GM21381 (cell line): ENCODE results near the gene CCDC3.
"Not testable (repeated sequence)": the region's sequence is repeated elsewhere in the genome, so short reads cannot be mapped to it uniquely, and the experiment has no call there.

Experiments used
- ATAC-seq: cut with Tn5 transposase; IDR thresholded peaks from one replicate; pipeline ENCODE4 v1.9.1; 2021; ENCODE audit warnings: mild to moderate bottlenecking, moderate library complexity; ENCODE audit not compliant: unreplicated experiment

The CCDC3 gene

GRCh38 chr10:13001887-13002212, 337 bp upstream of the CCDC3 start:
- no peak for ATAC-seq

DNA sequence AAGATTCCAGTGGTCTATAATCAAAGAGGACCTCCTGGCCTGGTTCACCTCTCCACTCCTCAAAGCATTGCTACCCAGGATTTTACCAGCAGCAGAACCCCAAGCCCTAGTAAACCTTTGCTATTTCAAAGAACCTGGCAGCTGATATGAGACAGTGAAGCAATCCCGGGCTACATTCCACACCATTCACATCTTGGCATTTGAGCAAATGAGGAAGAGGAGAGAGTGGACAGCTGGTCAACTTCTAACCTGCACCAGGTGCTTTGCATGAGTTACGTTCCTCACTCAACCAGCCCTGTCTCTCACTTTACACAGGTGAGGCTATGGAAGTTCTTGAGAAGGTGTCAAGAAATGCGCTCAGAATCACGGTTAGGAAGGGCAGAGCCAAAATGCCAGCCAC, 1.1 kb downstream of the CCDC3 start:
- ATAC-seq = no peak

- ATAC-seq = no peak
Observed at GRCh38 chr10:12999849-13000248, 1.7 kb downstream of the CCDC3 start.

GRCh38 chr10:12995425-12995861, 6.1 kb downstream of the CCDC3 start:
- no peak for ATAC-seq

DNA sequence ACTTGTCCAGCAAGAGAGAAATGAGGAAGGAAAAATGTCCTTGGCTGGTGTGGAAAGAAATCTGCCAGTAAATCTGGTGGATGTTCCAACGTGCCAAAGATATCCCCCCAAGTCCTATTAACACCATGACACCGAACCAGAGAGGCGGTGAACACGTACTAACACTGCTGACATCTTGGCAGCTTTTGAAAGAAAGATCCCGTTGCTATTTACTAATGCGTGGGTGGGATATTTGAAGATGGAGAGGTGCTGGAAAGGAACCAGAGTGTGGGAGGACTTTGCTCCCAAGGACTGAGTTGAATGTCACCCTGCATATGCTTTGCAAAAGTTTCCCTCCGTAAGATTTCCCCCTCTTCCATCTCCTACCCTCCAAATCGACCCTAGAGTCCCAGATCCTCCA, 7.9 kb downstream of the CCDC3 start:
- no peak for ATAC-seq

- ATAC-seq = no peak
Observed at GRCh38 chr10:12985347-12985746, 16.2 kb downstream of the CCDC3 start.

DNA sequence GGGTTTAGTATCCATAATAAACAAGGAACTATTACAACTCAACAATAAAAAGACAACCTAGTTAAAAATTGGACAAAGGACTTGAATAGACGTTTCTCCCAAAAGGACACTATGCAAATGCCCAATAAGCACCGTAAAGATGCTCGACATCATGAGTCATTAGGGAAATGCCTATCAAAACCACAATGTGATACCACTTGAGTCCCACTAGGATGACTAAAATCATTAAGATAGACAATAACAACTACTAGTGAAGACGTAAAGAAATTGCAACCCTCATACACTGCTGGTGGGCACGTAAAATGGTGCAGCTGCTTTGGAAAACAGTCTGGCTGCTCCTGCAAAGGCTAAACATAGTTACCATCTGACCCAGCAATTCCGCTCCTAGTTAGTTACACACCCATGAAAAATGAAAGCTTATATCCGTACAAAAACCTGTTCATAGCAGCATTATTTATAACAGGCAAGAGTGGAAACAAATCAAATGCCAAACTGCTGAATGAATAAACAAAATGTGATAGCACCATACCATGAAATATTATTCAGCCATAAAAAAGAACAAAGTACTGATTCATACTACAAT, 17.3 kb downstream of the CCDC3 start:
- no peak for ATAC-seq

- ATAC-seq = not testable (repeated sequence)
Observed at GRCh38 chr10:12983568-12983967, 17.9 kb downstream of the CCDC3 start.

- no peak for ATAC-seq
Observed at GRCh38 chr10:12981570-12981969, 19.9 kb downstream of the CCDC3 start.

DNA sequence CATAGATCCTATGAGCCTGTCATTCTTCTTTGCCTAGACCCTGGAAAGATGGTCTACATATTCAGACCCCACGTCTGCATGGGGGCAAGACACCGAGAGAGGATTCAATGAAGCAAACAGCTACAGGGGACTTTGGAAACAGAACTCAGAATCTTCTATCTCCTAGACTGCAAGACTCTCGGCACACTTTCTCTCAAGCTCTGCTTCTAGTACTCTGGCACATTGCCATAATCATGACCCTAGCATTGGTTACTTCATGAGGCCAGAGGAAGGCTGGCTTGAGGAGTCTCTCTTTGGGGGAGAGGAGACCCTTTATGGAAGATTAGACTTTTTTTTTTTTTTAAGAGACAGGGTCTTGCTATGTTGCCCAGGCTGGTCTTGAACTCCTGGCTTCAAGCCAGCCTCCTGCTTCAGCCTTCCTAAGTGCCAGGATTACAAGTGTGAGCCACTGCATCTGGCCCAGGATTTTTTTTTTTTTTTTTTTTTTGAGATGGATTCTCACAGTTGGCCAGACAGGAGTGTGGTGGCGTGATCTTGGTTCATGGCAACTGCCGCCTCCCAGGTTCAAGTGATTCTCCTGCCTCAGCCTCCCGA, 20.7 kb downstream of the CCDC3 start:
- no peak for ATAC-seq

- ATAC-seq = no peak
Observed at GRCh38 chr10:12980102-12980661, 21.3 kb downstream of the CCDC3 start.

DNA sequence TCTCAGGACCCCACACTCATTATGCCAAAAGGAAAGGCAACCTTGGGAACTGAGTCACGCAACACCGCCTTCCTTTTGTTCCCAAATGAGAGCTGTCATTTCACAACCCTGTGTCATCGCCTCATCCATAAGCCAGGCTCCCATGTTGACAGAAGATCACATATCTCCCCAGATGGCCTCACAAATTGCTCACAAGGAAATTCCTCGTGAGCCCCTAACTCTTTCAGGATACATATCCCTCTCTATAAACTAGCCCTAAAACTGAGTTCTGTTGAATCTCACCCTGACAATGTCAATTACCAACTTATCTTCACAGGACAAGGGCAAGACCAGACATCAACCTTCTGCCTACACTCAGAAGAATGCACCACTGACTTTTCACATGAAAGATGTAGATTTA, 22.6 kb downstream of the CCDC3 start:
- no peak for ATAC-seq

GRCh38 chr10:12975906-12976305, 25.6 kb downstream of the CCDC3 start:
- no peak for ATAC-seq

- no peak for ATAC-seq
Observed at GRCh38 chr10:12975266-12975665, 26.2 kb downstream of the CCDC3 start.

GRCh38 chr10:12974491-12975199, 26.9 kb downstream of the CCDC3 start:
- ATAC-seq = no peak

- no peak for ATAC-seq
Observed at GRCh38 chr10:12974078-12974477, 27.4 kb downstream of the CCDC3 start.

DNA sequence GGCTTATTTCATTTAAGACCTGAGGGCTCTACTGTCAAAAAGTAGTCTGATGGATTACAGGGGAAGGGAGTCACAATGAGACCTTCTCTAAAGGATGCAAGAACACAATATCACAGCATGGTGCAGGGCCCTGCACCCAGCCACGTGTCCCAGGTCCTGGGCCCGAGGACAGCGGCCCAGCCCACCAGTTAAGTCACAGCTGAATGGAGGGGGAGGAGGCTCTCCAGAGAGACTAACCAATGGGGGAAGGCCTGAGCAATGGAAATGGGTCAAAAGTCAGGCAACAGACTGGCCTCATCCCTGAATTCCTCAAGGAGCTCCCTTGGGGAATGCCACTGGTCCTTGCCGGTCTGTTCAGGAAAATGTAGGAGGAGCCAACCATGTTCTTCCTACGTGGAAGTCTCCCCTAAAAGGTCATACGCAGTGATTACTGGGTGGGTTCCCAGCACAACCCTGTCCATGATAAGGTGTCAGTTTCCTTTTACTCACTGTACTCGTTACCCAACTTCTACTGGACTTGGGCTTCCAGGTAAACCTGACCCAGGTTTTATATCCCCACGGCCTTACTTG, 28.3 kb downstream of the CCDC3 start:
- no peak for ATAC-seq

DNA sequence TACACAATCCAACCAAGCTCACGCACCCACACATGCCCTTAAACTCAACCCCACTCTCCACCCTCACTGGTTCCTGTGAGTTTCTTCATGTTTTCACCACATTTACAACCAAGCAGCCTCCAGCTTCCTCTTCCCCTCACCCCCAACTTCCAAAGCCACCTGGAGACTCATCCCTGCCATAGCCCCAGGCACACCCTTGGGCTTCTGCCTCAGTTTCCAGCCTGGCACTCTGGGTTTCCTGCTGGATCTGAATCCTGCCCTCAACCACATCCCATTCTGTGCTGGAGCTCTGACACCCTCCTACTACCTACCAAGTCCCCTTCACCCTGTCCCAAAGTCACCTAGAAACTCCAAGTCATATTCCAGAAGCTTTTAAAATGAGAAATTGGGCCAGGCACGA, 29.4 kb downstream of the CCDC3 start:
- ATAC-seq = no peak

- no peak for ATAC-seq
Observed at GRCh38 chr10:12971001-12971788, 30.3 kb downstream of the CCDC3 start.

- ATAC-seq = no peak
Observed at GRCh38 chr10:12969951-12970350, 31.6 kb downstream of the CCDC3 start.

DNA sequence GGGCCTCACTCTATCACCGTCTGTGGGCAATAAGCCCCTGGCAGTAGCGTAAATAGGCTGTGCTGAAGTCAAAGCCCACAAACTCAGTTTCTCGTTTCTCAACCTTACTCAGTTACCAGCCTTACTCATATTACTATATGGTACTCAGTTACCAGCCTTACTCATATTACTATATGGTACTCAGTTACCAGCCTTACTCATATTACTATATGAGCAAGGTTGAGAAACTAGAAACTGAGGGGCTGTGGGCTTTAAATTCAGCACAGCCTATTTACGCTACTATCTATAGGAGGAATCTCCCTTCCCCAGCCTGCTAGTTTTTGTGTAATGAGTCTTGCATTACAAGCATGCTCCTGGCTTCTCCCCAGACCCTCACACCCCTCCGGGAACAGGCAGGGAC, 35.4 kb downstream of the CCDC3 start:
- no peak for ATAC-seq
